K562 (cell line): ENCODE results near the gene ADD1. TPM values are rescaled to one million over a fixed set of nuclear protein-coding genes. Genes with fewer than 3 reads are reported as not detected.

Source experiments
- ATAC-seq: fragments of 200-7000 bp; cut with Tn5 transposase; 3 replicates; pipeline ENCODE4 v1.9.1; 2020; ENCODE audit warnings: moderate library complexity
- BruUV-seq: library from RNA; stranded (reverse); fragments of 400-500 nt; replicated peaks from 2 replicates; lab custom pipeline; 2021; lab: Mats Ljungman, UMichigan
- CTCF ChIA-PET: fragments of 300-600 bp; formaldehyde crosslinking; extraction: SDS; loops from one replicate; lab custom pipeline; 2021; ENCODE audit warnings: low intra/inter-chr PET ratio; lab: Yijun Ruan, JAX
- POLR2A ChIA-PET: fragments of 300-600, 350-650 bp; sonication (Branson Sonifier 250); formaldehyde crosslinking; extraction: SDS; loops from one replicate; lab custom pipeline; 2021; ENCODE audit warnings: antibody characterized with exemption, inconsistent platforms; lab: Yijun Ruan, JAX
- DNase-seq, 4 experiments: peaks; one replicate each; pipeline versions ENCODE4 v3.0.0 to v3.0.0-alpha.2; 2011 to 2018; ENCODE audit warnings: low spot score in 3 of 4, mixed read lengths in 3 of 4; ENCODE audit errors: extremely low read depth in 1 of 4
- FAIRE-seq: peaks from 2 replicates; lab custom pipeline; 2011; peaks lifted over from hg19 to GRCh38; lab: Jason Lieb, UNC
- H2AFZ ChIP-seq: 2 replicates; pipeline ENCODE4 v1.6.0; 2011; ENCODE audit warnings: low read depth, low read length, control low read depth, inconsistent platforms
- H3K27ac ChIP-seq: fragments of 200-600 bp; 3 replicates; pipeline ENCODE4 v1.8.0; 2011; ENCODE audit warnings: low read depth, mild to moderate bottlenecking, control low read depth, inconsistent platforms, low read length, moderate library complexity, mixed read lengths; ENCODE audit errors: extremely low read depth
- H3K27me3 ChIP-seq, 2 experiments: fragments of 300-600 bp in 1 of 2; 2 replicates in 1 of 2; 3 replicates in 1 of 2; pipeline versions ENCODE4 v1.6.0 to v1.8.0; 2011; ENCODE audit warnings: inconsistent platforms in 2 of 2, low read length in 2 of 2, mild to moderate bottlenecking in 1 of 2, mixed read lengths in 1 of 2, moderate library complexity in 1 of 2; ENCODE audit not compliant: control insufficient read depth in 2 of 2, insufficient read depth in 2 of 2
- H3K36me3 ChIP-seq: fragments of 300-600 bp; 3 replicates; pipeline ENCODE4 v1.8.0; 2011; ENCODE audit warnings: mild to moderate bottlenecking, low read length, inconsistent platforms; ENCODE audit not compliant: control insufficient read depth, insufficient read depth
- H3K4me1 ChIP-seq, 2 experiments: fragments of 200-600 bp in 1 of 2; replicated peaks in 1 of 2; 2 replicates in 1 of 2; 3 replicates in 1 of 2; pipeline versions ENCODE4 v1.5.1 to v1.8.0; 2011; ENCODE audit warnings: inconsistent platforms in 2 of 2, low read length in 2 of 2, mild to moderate bottlenecking in 1 of 2, mixed read lengths in 1 of 2, moderate library complexity in 1 of 2; ENCODE audit not compliant: control insufficient read depth in 2 of 2, insufficient read depth in 2 of 2
- H3K4me2 ChIP-seq: 2 replicates; pipeline ENCODE4 v1.6.1; 2011; ENCODE audit warnings: low read length, control low read depth, inconsistent platforms, mixed read lengths; ENCODE audit not compliant: insufficient read depth
- H3K4me3 ChIP-seq: fragments of 200-600 bp; sonication (generic), shearing (Covaris generic); 2 replicates; pipeline ENCODE4 v1.5.1; 2016; ENCODE audit warnings: control low read depth, inconsistent platforms
- H3K79me2 ChIP-seq: fragments of 200-600 bp; 3 replicates; pipeline ENCODE4 v1.8.0; 2011; ENCODE audit warnings: low read length, inconsistent platforms; ENCODE audit not compliant: control insufficient read depth, insufficient read depth
- H3K9ac ChIP-seq, 2 experiments: 2 replicates each; pipeline versions ENCODE4 v1.6.0 to v1.6.1; 2011; ENCODE audit warnings: low read depth in 2 of 2, low read length in 2 of 2, control low read depth in 1 of 2, inconsistent platforms in 1 of 2, mild to moderate bottlenecking in 1 of 2, mixed read lengths in 1 of 2; ENCODE audit not compliant: insufficient read depth in 1 of 2
- H3K9me1 ChIP-seq: one replicate; pipeline ENCODE4 v1.6.0; 2011; ENCODE audit warnings: inconsistent platforms, mild to moderate bottlenecking, low read length, moderate library complexity; ENCODE audit not compliant: control insufficient read depth, insufficient read depth
- H3K9me3 ChIP-seq: replicated peaks from 2 replicates; pipeline ENCODE4 v1.5.1; 2011; ENCODE audit warnings: low read depth, low read length, inconsistent platforms; ENCODE audit not compliant: control insufficient read depth, insufficient read depth
- H4K20me1 ChIP-seq: replicated peaks from 2 replicates; pipeline ENCODE4 v1.6.1; 2011; ENCODE audit warnings: low read length, inconsistent platforms, mixed read lengths; ENCODE audit not compliant: control insufficient read depth, insufficient read depth
- CHCHD3 ChIP-seq: fragments of 250-450 bp; sonication (Bioruptor Pico); IDR thresholded peaks from 2 replicates; pipeline ENCODE4 v2.1.2; 2022; ENCODE audit warnings: mild to moderate bottlenecking
- ESRRA ChIP-seq: fragments of 450-650 bp; IDR thresholded peaks from 2 replicates; pipeline ENCODE4 v1.6.1; 2014; ENCODE audit warnings: low read depth, mild to moderate bottlenecking, moderate library complexity, borderline replicate concordance
- GABPA ChIP-seq: fragments of 200-800 bp; sonication (Bioruptor generic); conservative IDR thresholded peaks from 2 replicates; pipeline ENCODE4 v1.6.1; 2016; ENCODE audit warnings: low read depth, missing genetic modification characterization, missing compliant biosample characterization
- HOXB6 ChIP-seq: fragments of 250-450 bp; sonication (Bioruptor Pico); IDR thresholded peaks from 2 replicates; pipeline ENCODE4 v1.5.1; 2022; ENCODE audit warnings: mild to moderate bottlenecking, borderline replicate concordance
- PCBP1 ChIP-seq: fragments of 200-400 bp; formaldehyde crosslinking; IDR thresholded peaks from 2 replicates; pipeline ENCODE4 v1.6.1; 2018; ENCODE audit warnings: mild to moderate bottlenecking, low read depth, low read length; ENCODE audit not compliant: poor library complexity, severe bottlenecking
- SNRNP70 ChIP-seq: fragments of 200-400 bp; formaldehyde crosslinking; optimal IDR thresholded peaks from 2 replicates; pipeline ENCODE3; 2017; ENCODE audit warnings: low read depth, low read length
- TCF7 ChIP-seq: sonication (generic); IDR thresholded peaks from 2 replicates; pipeline ENCODE4 v1.6.1; 2016; ENCODE audit warnings: antibody characterized with exemption, borderline replicate concordance
- ZNF785 ChIP-seq: fragments of 250-450 bp; sonication (Bioruptor Pico); IDR thresholded peaks from 2 replicates; pipeline ENCODE4 v1.4.0; 2020; ENCODE audit warnings: mild to moderate bottlenecking
- WGBS: fragments of 100-300 bp; shearing (Covaris generic); methylation state at CpG from one replicate; pipeline ENCODE4 v1.1.6; 2016; ENCODE audit warnings: low coverage, mixed read lengths; ENCODE audit not compliant: insufficient coverage; ENCODE audit errors: missing lambda C conversion rate; 5-methylcytosine and 5-hydroxymethylcytosine counted together
- in situ Hi-C: fragments of 300-500 bp; cut with MboI; formaldehyde crosslinking; loops from 4 replicates; pipeline ENCODE4 v1.15.0; 2018; ENCODE audit warnings: inconsistent platforms, mixed read lengths
- intact Hi-C: fragments of 100-400 bp; cut with micrococcal nuclease; formaldehyde crosslinking; loops from 2 replicates; pipeline ENCODE4 v1.14.2; 2022
- polyA plus RNA-seq, 8 experiments: library from polyadenylated mRNA; depleted of rRNA in 4 of 8; stranded (reverse) in 5 of 8; unstranded in 3 of 8; fragments of >200 nt; fragmentation: Nextera tagmentation in 2 of 8; fragmentation: Illumina TruSeq in 1 of 8; extraction: Ambion mirVana in 2 of 8; extraction: Trizol in 1 of 8; gene quantifications; 2 replicates each; pipeline versions ENCODE4 v1.2.1 to v1.2.3, GENCODE V29; 2011 to 2014; ENCODE audit warnings: inconsistent platforms in 1 of 8, missing spikeins in 1 of 8
- total RNA-seq, 7 experiments: library from RNA; depleted of rRNA in 6 of 7; stranded (reverse); fragments of >200 nt in 6 of 7; fragmentation: Illumina TruSeq in 2 of 7; extraction: Trizol in 2 of 7; gene quantifications; 2 replicates each; pipeline versions ENCODE4 v1.2.1 to v1.2.3, GENCODE V29; 2011 to 2021; ENCODE audit warnings: low replicate concordance in 1 of 7
- TF ChIP-seq, protein P1 (sequence below): fragments of 450-650 bp; formaldehyde crosslinking; IDR thresholded peaks from 2 replicates; pipeline ENCODE4 v1.4.0; 2020; ENCODE audit warnings: mild to moderate bottlenecking, moderate library complexity
- TF ChIP-seq, protein P2 (sequence below): fragments of 250-450 bp; sonication (Bioruptor Pico); IDR thresholded peaks from 2 replicates; pipeline ENCODE4 v1.4.0; 2020; ENCODE audit warnings: mild to moderate bottlenecking
- TF ChIP-seq, protein P3 (sequence below), 2 experiments: fragments of 450-650 bp in 1 of 2; sonication (generic) in 1 of 2; formaldehyde crosslinking; conservative IDR thresholded peaks; 2 replicates each; pipeline versions ENCODE4 v1.4.0 to v1.8.1; 2020 to 2022; ENCODE audit warnings: mild to moderate bottlenecking in 1 of 2, missing genetic modification reagents in 1 of 2
- TF ChIP-seq, protein P4 (sequence below): fragments of 450-650 bp; conservative IDR thresholded peaks from 2 replicates; pipeline ENCODE4 v1.6.1; 2016; ENCODE audit warnings: missing genetic modification characterization, low read depth, mild to moderate bottlenecking, missing compliant biosample characterization, moderate library complexity
- TF ChIP-seq, protein P5 (sequence below): fragments of 450-650 bp; formaldehyde crosslinking; IDR thresholded peaks from 2 replicates; pipeline ENCODE4 v1.4.0; 2020; ENCODE audit warnings: mild to moderate bottlenecking, mixed read lengths

The ADD1 gene
- total and polyA plus RNA-seq, 9 of the 15 experiments (the other 6 are each of a cell fraction or from before 2014, with no cell fraction given): 17.5 to 153 (median 74.0) TPM

DNA sequence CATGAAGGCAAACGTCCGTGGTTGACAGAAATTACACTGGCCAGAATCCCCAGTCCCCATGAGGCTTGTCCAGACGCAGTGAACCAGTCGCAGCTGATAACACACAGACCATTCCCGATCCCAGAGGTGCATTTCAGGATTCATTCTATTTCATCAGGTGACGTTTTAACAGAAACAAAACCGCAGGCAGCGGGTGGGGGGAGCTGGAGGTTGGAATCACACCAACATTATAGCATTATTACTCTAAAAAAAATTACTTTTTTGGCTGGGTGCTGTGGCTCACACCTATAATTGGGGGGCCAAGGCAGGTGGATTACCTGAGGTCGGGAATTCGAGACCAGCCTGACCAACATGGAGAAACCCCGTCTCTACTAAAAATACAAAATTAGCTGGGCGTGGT lies 94.3 kb downstream of the ADD1 start:
- Histone ChIP-seq H3K27ac (no peak overlapping the region), H3K27me3 (no peaks in the 10 kb centered on the region), H3K4me3 (no peak overlapping the region), H3K9me1 (no peaks in the 10 kb centered on the region), H4K20me1 (peaks cover 17% of the 10 kb centered on the region; the same call in 1 of the 2 replicates), H3K4me1 (peaks cover 17 to 51% of the 10 kb centered on the region in 2 experiments; a peak in 4 of 5 replicates), H2AFZ (no peak overlapping the region), H3K36me3 (peaks cover 64% of the 10 kb centered on the region), H3K9ac (no peak overlapping the region), H3K79me2 (peaks cover 27% of the 10 kb centered on the region; the same call in 2 of the 3 replicates), H3K4me2 (no peak overlapping the region), H3K9me3 (no peaks in the 10 kb centered on the region)
- ATAC-seq (no peak), DNase-seq (no peak), FAIRE-seq (no peak)
- 79% methylated on average over 11 of the region's 12 CpGs for WGBS
- BruUV-seq: no TSS peak
- intact Hi-C loops: no loop called here
- ChIA-PET CTCF (no interaction called here), POLR2A (interaction anchor here (1.2 kb wide), 1 partner anchor 9 kb away, joined by 4 read pairs; no protein-coding TSS in a partner anchor)
- in situ Hi-C loops: no loop called here
- TF ChIP-seq ZNF785 (CRISPR knock-in tag) (no peak), ESRRA (no peak), CHCHD3 (no peak), HOXB6 (CRISPR knock-in tag) (no peak), GABPA (tag) (no peak), SNRNP70 (no peak), PCBP1 (no peak), TCF7 (no peak)
- TF ChIP-seq, protein P1, sequence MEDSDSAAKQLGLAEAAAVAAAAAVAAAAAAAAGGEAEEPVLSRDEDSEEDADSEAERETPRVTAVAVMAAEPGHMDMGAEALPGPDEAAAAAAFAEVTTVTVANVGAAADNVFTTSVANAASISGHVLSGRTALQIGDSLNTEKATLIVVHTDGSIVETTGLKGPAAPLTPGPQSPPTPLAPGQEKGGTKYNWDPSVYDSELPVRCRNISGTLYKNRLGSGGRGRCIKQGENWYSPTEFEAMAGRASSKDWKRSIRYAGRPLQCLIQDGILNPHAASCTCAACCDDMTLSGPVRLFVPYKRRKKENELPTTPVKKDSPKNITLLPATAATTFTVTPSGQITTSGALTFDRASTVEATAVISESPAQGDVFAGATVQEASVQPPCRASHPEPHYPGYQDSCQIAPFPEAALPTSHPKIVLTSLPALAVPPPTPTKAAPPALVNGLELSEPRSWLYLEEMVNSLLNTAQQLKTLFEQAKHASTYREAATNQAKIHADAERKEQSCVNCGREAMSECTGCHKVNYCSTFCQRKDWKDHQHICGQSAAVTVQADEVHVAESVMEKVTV (CRISPR knock-in tag): no peak
- TF ChIP-seq, protein P2, sequence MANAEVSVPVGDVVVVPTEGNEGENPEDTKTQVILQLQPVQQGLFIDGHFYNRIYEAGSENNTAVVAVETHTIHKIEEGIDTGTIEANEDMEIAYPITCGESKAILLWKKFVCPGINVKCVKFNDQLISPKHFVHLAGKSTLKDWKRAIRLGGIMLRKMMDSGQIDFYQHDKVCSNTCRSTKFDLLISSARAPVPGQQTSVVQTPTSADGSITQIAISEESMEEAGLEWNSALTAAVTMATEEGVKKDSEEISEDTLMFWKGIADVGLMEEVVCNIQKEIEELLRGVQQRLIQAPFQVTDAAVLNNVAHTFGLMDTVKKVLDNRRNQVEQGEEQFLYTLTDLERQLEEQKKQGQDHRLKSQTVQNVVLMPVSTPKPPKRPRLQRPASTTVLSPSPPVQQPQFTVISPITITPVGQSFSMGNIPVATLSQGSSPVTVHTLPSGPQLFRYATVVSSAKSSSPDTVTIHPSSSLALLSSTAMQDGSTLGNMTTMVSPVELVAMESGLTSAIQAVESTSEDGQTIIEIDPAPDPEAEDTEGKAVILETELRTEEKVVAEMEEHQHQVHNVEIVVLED (CRISPR knock-in tag): no peak
- TF ChIP-seq, protein P3, sequence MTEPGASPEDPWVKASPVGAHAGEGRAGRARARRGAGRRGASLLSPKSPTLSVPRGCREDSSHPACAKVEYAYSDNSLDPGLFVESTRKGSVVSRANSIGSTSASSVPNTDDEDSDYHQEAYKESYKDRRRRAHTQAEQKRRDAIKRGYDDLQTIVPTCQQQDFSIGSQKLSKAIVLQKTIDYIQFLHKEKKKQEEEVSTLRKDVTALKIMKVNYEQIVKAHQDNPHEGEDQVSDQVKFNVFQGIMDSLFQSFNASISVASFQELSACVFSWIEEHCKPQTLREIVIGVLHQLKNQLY (CRISPR knock-in tag; conservative IDR thresholded peaks at IDR 0.05): no peak
- TF ChIP-seq, protein P4, sequence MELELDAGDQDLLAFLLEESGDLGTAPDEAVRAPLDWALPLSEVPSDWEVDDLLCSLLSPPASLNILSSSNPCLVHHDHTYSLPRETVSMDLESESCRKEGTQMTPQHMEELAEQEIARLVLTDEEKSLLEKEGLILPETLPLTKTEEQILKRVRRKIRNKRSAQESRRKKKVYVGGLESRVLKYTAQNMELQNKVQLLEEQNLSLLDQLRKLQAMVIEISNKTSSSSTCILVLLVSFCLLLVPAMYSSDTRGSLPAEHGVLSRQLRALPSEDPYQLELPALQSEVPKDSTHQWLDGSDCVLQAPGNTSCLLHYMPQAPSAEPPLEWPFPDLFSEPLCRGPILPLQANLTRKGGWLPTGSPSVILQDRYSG: no peak
- TF ChIP-seq, protein P5, sequence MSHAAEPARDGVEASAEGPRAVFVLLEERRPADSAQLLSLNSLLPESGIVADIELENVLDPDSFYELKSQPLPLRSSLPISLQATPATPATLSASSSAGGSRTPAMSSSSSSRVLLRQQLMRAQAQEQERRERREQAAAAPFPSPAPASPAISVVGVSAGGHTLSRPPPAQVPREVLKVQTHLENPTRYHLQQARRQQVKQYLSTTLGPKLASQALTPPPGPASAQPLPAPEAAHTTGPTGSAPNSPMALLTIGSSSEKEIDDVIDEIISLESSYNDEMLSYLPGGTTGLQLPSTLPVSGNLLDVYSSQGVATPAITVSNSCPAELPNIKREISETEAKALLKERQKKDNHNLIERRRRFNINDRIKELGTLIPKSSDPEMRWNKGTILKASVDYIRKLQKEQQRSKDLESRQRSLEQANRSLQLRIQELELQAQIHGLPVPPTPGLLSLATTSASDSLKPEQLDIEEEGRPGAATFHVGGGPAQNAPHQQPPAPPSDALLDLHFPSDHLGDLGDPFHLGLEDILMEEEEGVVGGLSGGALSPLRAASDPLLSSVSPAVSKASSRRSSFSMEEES (CRISPR knock-in tag): no peak
